HG03432 (cell line): Measurements from ENCODE around the gene SUN3.

ENCODE experiments used
- ATAC-seq: cut with Tn5 transposase; IDR thresholded peaks from one replicate; pipeline ENCODE4 v1.9.1; 2021; ENCODE audit warnings: mild to moderate bottlenecking, moderate library complexity; ENCODE audit not compliant: unreplicated experiment

The SUN3 gene, protein sequence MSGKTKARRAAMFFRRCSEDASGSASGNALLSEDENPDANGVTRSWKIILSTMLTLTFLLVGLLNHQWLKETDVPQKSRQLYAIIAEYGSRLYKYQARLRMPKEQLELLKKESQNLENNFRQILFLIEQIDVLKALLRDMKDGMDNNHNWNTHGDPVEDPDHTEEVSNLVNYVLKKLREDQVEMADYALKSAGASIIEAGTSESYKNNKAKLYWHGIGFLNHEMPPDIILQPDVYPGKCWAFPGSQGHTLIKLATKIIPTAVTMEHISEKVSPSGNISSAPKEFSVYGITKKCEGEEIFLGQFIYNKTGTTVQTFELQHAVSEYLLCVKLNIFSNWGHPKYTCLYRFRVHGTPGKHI

DNA sequence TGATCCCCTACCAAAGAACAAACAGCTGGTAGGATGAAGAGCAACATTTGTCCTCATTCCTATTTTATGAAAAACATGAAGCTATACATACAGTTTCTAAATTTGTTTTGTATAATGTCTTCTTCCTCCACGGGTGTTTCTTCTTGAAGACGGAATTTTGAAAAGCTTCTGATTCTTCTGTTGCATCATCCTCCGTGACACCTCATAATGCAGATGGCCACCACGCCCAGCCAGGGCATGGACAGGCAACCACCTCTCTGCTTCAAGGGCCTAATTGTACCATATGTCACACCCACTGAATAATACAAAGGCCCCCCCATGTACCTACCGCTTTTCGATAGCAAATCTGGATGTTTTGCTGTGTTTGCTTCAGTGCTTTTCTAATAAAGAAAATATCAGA is at the start of gene SUN3:
Gene SUN3 (minus strand): TSS at position 170 of the 400 bp plus-strand sequence. CDS start 169 bp downstream, at position 1.
- ATAC-seq = no peak

DNA sequence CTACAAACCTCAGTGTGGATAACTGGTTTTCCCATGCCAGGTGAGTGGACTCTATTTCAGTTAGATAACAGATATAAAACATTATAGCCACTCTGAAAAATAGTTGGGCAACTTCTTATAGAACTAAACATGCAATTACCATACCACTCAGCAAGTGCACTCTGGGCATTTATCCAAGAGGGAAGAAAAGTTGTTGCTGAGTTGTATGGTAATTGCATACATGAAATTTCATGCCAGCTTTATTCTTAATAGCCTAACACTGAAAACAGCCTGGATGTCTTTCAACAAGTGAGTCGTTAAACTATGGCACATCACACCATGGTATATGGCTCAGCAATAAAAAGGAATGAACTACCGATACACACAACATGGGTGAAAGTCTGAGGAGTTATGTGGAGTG is 49.6 kb upstream of the SUN3 start:
- no peak for ATAC-seq

DNA sequence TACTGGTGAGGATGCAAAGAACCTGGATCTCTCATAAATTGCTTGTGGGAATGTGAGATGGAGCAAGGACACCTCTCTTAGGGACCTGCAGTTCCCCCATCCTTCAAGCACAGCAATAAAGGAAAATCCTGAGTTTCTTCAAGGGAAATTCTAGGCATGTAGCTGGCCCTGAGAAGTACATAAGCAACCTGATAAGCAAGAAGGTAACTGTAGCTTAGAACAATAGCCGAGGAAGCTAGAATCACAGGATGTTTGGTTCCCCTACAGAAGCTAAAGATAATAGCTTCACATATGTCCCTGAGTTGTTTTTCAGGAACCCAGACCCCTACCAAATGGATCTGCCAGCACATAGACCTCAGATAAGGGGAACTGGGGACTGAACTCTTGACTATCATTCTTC is 48.5 kb upstream of the SUN3 start:
- no peak for ATAC-seq

DNA sequence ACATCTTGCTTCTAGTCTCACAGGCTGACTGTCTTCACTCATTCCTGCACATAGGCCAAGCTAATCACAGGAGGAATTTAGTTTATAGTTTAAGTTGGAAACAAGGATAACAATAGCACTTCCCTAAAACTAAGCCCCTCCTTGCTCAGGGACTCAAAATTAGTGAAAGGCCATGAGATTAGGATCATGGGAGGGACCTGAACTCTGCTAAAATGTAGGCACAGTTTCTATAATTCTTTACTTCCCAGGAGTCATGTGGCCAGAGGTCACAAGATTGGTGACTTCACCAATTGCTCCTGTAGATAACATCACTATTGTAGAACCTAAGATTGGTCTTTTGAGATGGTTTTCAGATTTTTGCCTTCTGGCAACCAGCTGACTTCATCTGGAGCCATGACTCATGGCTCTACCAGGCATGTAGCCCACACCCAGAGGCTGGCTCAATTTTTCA is 45.3 kb upstream of the SUN3 start:
- no peak for ATAC-seq

DNA sequence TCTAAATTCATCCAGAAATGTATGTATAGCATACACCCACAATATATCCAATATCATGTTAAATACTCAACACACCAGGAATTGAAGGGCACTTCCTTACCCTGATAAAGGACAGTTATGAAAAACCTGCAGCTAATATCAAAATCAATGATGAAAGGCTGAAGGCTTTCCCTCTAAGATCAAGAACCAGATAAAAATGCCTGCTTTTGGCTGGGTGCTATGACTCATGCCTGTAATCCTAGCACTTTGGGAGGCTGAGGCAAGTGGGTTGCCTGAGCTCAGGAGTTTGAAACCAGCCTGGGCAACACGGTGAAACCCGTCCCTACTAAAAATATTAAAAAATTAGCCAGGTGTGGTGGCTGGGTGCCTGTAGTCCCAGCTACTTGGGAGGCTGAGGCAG is 38.6 kb upstream of the SUN3 start:
- no peak for ATAC-seq

DNA sequence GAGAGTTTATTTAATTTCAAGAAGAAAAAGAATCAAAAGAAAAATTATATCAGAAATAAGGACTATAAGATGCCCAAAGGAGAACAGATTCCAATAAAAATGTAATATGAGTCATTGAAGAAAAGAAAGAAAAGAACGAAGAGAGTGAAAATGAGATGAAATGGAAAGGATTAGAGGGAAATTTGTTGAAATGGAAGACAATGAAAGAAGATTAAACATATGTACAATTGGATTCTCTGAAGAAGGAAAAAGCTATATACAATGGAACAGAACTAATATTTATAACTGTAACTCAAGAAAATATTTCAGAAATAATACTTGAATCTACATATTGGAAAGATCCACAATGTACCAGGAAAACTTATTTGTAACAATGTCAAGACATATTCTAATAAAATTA is 35.1 kb upstream of the SUN3 start:
- no peak for ATAC-seq

DNA sequence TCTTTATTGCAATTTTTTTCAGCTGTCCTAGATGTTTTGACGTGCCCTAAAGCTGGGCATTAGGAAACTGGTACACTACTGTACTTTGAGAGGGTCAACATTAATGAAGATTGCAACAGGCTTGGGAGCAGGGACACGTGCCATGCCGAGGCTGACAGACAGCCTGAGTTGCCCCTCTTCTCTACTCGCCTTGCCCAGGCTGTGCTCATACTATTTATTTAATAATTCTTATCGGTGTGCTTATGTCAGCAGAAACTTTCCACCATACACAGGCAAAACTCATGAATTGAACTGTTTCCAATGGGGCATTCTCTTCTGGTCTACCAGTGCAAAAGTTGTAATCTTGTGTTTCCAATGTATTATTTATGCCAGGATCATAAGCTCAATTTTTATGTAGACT is 30.8 kb upstream of the SUN3 start:
- no peak for ATAC-seq

DNA sequence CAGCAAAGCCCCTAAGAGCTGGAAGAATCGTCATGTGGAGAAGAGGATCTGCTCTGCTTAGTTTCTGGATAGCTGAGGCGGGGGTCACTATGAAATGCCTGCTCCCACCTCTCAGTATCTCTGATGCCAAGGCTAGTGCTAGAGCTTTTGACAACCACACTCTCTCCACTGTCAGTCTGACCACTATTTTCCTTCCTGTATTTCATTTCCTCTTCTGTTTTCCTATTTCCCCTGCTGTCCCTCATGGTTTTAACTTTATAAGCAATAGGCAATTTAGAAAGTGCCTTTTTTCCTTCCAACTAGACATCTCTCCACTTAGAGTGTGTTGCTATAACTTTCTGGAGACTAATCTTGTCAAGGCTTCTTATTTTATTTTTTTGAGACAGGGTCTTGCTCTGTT is 30.1 kb upstream of the SUN3 start:
- no peak for ATAC-seq

DNA sequence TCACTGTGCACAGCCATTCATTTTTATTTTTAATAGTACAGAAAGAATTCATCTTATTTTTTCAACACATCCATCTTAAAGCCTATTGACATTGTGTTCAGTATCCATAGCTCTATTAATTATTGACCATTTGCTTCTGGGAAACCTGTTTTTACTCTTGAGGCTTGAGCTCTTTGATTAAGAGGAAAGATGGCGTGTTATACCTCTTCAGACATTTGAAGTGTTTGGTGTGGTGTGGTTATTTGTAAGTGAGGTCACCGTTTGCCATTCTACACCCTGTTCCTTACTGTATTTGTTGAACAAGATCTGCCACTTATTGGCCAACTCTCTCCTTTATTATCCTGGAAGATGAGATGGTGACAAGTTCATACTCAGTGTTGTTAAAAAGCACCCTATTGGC is 24.8 kb upstream of the SUN3 start:
- ATAC-seq = no peak

DNA sequence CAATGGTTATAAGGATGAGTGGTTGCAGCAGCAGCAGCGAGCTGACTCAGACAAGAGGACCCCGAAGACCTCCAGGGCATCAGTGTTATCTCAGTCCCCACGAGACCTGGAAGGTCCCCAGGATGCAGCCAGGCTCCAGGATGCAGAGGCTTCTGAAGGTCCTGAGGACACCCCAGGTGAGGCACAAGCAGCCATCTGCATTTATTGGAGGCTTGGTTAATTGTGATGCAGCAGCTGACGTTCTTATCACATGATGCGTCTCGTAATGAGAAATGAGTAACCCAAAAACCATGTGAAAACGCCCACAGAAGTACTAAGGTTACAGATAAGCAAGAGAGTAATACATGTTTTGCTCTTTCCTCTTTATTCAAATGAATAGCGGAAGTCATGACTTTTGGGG is 23.8 kb upstream of the SUN3 start:
- peak; percentile 56 for ATAC-seq

DNA sequence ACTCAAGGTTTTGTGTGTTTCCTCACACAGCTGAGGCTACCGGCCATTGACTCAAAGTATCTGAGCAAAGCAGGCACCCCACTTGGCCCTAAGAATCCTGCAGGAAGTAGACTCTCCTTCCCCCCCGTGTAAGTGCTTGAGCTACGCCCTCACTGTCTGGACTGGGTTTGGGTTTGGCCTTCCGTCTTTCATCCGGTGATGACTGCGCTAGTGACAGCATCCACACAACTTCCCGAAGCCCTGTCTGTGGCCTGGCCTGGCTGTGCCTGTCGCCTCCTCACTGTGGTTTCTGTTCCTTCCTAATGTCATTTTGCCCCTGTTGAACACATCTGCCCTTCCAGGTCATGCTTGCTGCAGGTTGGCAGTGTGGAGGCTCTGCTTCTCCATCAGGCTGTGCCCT is 20.9 kb upstream of the SUN3 start:
- no peak for ATAC-seq

DNA sequence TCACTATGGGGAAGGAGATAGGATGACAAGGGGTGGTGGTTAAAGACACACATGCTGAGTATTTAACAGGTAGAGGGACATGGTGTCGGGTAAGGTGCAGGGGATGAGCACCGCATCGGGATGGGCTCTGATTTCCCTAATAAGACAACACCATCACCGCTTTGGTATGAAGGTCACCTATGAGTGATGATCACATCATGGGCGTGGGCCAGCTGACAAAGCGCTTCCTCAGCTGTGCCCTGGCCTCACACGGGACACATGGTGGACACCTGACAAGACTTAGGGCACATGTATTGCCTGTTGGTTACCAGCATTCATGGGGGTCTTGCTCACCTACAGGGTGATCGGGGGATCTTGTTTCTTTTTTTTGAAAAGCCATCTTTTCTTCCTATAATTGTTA is 19.2 kb upstream of the SUN3 start:
- ATAC-seq = no peak

DNA sequence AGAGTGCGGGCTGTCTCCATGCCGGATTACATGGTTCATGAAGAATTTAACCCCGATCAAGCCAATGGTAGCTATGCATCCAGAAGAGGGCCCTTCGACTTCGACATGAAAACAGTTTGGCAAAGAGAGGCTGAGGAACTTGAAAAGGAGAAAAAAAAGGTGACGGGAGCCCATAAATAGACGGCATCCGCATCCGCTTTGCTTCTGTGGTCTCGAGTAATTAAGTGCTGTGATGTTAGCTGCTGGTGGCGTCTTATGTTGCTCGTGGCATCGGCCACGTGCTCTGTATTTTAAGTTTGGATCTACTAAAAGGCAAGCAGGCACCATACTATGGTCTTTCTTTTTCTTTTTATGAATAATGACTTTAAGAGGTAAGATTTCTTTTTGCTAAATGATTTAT is 17.6 kb upstream of the SUN3 start:
- ATAC-seq = peak; percentile 72

DNA sequence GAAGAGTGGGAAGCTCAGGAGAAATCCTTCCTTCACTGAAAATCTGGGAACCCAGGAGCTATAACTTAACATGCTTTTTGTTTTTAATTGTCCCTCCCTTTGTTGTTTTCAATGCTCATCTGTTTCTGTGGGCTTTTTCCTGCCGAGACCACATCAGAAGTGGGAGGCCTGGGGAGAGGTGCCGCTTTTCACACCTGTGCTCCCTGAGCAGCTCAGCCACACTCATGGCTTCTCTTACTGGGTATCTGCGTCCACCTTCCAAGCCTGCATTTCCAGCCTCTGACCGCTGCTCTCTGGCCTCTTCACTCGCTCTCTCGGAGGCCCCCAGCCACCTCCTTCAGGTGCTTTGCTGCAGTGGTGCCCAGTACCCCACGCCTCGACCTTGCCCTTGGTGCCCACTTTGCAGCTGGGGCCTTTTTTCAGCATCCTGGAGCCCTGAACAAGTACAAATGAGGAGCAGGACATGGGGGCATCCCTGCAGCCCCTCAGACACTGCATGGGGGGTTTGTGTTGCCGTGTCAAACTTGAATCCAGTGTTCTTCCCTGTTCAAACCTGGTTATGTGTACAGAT is 16.4 kb upstream of the SUN3 start:
- no peak for ATAC-seq

DNA sequence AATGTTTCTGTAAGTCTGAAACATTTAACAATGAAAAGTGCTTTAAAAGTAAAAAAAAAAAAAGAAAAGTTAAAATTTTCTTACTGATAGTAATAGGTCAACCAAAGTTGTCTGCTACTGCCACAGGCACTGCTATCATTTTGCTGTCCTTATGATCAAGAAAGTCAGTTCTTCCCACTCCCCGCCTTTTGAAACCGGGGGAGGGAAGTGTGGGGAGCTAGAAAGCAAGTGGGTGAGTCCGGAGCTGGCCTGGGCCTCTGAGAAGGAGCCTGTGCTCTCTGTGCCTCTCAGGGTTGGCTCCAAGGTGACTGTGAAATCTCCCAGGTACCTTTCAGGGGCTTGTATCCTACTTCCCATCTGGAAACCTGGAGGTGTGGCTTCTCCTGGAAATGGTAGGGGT is 13.7 kb upstream of the SUN3 start:
- ATAC-seq = no peak

DNA sequence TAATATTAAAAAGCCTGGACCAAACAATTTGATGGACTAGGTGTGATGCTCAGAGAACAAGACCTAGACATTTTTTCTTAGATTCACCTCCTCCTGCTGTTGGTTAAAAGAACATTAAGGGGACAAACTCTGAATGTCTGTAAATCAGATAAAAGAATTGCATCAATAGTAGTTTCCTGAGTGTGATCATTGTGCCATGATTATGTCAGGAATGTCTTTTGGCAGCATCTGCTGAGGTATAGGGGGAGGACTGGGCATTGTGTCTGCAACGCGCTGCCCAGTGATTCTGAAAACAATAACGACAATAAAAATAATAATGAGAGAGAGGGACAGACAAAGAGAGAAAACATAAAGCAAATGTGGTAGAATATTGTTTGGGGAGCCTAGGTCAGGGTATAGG is 13.3 kb upstream of the SUN3 start:
- ATAC-seq = no peak

DNA sequence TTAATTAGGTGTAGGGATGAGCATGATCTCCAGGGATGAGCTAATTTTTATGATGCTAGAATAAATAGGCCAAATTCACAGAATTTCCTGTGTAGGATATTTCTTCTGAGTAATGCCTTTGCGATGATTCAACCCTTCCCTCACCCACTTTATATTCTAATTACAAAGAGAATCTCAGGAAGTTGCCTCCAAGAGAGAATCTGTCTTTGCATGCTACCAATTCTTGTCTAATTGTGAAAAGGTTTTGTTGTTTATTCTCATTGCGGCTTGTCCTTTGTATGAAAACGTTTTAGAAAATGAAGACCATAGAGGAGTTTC is 12.7 kb upstream of the SUN3 start:
- ATAC-seq = no peak

DNA sequence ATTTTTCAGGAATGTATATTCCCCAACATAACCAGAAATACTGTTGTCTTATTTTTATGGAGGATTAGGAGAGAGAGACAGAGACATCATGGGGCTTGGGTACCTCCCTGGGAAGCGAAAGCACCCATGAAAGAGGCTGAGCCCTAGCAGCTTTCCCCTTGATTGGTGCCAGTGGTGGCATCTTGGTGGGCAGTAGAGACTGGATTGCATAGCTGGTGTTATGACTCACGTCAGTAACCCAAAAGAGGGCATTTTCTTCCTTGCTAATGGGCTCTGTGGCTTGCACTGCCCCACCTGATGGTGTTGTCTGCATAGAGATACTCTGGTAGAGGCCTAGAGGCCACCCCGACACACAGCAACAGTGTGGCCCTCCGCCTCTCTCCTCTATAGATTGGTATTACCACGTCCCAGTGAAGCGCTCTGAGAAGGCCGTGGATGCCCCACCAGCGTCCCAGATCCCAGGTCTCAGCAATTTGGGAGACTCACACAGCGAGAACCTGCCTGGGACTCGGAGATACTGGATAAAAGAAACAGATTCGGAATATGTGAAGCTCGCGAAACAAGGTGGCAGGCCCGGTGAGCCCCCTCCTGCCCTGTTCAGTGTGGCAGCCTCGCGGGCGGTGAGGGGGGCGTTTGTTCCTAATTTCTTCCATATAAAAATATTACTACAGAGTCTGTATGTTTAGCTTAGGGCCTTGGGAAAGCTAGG is 12.2 kb upstream of the SUN3 start:
- ATAC-seq = no peak

DNA sequence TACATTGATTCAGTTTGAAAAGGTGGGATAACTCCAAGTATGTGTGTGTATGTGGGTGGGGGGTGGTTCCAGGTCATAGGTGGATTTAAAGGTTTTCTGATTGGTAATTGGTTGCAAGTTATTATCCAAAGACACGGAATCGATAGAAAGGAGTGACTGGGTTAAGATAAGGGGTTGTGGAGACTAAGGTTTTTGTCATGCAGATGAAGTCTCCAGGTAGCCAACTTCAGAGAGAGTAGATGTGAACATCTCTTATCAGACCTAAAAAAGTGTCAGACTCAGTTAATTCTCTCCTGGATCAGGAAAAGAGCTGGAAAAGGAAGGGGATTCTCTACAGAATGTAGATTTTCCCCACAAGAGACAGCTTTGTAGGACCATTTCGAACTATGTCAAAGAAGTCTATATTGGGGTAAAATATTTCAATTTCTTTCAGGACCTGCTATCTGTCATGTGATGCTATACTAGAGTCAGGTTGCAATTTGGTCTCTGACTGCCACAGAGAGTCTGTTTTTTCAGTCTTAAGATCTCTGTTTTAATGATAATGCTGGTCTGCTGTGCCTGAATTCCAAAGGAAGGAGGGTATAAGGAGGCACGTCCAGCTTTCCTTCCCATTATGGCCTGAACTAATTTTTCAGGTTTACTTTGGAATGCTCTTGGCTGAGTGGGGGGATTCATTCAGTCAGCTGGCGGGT is 10.1 kb upstream of the SUN3 start:
- no peak for ATAC-seq

DNA sequence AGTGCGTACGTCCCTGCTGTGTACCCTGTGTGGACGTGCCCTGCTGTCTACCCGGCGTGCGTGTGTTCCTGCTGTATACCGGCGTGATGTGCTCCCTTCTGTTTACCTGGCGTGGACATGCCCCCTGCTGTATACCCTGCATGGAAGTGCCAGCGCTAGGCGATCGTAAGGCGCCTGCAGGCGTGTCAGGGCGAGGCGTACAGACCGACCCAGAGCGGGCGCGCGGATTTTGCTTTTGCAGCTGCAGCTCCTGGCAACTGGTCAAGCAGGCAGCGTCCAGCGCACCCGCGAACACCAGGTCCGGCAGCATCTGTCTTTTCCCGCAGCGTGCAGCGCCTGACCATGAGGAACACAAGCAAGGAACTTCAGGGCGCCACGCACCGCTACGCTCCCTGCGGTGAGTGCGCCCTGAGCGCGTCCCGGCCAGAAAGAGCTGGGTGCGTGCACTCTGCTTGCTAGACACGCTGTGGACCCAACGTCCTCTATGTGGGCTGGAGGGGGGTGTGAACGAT is 7.1 kb upstream of the SUN3 start:
- ATAC-seq = no peak

DNA sequence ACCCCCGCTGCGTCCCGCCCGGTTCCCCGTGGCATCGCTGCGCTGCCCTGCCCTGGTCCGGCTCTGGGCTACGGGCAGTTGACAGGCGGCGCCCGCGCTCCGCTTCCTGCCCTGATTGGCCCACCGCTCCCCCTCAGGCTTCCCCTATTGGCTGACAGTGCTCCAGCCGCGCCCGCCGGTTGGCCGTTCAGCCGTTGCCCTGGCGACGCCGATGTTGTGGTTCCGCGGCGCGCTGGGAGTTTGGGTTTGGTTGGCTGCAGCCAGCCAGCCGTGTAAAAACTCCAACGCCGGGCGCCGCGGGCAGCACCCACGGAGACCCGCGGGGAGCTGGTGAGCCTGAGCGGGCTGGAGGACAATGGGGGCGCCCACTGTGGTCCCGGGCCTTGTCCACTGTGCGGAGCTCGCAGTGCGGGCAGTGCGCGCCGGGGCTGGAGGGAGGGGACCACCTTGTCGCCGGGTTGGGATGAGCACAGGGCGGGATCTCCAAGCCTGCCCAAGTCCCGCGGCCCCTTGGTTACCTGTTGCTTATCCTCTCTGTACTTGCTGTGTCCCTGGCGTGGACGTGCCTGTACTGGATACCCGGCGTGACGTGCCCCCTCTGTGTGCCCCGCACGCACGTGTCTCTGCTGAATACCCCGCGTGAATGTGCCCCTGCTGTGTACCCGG is 6.5 kb upstream of the SUN3 start, which contains the start of gene C7orf57:
Gene C7orf57 (plus strand): TSS at position 243 of the 666 bp plus-strand sequence. CDS start 766 bp downstream, outside the sequence.
- peak; percentile 100 for ATAC-seq
